ENCODE measurements around the gene BPIFB6.

BPIFB6 gene

DNA sequence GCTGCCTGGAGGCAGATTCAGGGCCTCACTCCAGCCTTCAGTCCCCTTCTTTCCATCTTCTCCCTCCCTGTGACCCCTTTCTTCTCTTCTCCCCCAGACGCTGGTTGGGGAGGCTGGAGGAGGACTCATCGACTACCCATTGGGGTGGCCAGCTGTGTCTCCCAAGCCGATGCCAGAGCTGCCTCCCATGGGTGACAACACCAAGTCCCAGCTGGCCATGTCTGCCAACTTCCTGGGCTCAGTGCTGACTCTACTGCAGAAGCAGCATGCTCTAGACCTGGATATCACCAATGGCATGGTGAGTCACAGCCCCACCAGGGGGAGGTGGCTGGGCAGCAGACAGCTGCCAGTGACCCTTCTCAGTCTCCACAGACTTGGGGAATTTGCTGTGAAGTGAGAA lies 60.9 kb downstream of the BPIFB6 start:
- no peak for DNase-seq

DNA sequence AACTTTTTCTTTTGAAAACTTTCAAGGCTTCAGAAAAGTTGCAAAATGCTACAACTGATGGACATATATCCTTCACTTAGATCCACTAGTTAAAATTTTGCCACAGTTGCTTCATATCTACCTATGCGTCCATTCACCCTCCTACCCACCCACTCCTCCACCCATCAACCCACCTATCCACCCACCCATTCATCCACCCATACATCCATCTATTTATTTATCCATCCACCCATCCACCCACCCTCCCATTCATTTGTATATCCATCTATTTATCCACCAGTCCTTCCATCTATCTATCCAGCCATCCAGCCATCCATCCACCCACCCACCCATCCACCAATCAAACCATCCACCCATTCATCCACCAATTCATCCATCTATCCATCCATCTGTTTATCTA lies 61.6 kb downstream of the BPIFB6 start:
- DNase-seq = no peak

DNA sequence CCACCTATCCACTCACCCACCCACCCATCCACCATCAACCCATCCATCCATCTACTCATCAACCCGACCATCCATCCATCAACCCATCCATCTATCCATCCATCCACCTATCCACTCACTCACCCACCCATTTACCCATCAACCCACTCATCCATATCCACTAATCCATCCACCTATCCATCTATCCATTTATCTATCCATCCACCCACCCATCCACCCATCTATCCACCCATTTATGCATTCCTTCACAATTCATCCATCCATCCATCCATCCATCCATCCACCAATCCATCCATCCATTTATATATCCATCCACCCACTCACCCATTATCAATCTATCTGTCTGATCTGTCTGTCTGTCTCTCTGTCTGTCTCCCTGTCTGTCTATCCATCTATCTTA lies 62.1 kb downstream of the BPIFB6 start:
- DNase-seq = no peak
